NCI-H2227 treated with DMSO at 0.1 percent for 48 hours (cell line): ENCODE results near the gene RNF225.
"Not testable (repeated sequence)": the region's sequence is repeated elsewhere in the genome, so short reads cannot be mapped to it uniquely, and the experiment has no call there.

Source experiments
- DNase-seq: peaks from one replicate; lab custom pipeline; 2025; lab: John Stamatoyannopoulos, UW

RNF225 gene

DNA sequence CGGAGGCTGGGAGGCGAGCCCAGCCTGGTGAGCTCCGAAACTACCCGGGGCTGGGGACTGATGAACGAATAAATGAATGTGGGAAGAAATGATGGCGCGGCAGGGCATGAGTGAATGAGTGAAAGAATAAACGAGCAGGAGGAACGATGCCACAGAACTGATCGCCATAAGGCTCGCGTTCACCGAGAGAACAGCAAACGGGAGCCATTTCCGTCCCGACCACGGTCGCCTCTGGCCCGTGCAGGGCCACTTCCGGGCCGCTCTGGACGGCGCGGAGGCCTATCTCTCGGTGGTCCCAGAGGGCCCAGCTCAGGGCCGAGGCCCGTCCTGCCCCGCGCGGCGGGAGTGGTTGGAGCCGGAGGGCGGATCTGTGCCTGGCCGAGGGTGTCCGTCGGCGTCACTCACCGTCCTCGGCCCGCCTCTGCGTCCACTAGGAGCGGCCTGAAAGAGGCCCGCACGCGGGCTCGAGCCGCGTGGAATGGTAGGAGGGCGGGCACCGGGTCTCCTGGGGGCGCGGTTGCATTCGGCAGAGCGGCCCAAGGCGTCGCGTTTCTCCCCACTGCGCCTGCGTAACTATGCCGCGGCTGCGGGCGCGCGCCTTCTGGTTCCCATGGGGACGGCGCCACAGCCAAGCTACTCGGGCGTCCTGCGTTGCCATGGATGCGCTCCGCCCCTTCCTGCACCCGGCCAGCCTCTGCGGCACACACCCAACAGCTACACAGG, 33.0 kb upstream of the RNF225 start, which contains the start of gene ZNF497:
Gene ZNF497 (minus strand): TSS at position 480 of the 723 bp plus-strand sequence. CDS start 5,116 bp downstream, outside the sequence.
- DNase-seq: peak; percentile 100

DNA sequence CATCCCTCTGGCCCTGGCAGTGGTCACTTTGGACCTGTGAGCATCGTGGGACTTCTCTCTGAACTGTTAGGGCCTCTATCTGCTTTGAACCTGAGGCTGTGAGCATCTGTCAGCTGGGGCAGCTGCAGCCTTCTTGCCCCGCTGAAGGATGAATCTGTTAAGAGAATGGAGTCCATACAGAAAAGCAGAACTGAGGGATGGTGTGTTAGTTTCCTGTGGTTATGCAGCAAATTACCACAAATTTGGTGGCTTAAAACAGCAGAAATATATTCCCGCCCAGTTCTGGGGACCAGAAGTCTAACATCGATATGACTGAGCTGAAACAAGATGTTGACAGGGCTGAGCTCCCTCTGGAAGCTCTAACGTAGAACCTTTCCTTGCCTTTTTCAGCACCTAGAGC, 31.3 kb upstream of the RNF225 start:
- DNase-seq: no peak

DNA sequence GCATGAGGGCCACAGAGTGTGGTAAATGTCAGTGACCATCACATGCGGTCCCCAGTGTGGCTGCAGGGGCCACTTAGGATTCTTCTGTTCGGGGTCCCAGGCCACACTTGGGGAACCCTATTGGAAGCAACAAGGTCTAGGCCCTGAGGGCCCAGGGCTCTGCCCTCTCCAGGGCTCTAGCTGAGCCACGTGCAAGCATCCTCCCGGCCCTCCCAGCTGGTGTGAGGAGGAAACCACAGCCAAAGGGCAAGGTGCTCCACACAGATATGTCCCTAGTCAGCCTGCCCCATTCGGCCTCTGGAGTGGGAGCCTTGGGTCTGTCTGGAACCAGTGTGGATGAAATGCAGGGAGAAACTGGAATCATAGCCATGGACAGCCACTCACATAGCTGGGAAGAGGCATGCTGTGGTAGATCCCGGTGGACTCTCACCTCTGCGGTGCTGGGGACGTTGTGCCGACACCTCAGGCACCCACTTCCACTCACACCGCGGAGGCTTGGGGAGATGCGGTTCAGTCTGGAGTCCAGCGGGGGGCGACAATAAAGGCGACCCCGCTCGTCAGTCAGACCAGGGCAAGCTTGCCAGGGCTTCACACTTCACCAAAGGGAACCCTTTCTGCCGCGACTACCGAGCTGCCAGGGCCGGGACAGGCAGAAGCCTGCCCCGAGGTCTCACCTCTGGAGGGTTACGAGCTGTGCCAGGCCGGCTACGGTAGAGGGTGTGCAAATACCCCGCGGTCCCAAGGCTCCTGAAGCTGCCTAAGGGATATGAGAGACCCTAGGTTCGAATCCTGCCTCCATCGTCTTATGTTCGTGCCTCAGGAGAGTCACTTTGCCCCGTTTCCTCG, 28.6 kb upstream of the RNF225 start:
- DNase-seq: no peak

DNA sequence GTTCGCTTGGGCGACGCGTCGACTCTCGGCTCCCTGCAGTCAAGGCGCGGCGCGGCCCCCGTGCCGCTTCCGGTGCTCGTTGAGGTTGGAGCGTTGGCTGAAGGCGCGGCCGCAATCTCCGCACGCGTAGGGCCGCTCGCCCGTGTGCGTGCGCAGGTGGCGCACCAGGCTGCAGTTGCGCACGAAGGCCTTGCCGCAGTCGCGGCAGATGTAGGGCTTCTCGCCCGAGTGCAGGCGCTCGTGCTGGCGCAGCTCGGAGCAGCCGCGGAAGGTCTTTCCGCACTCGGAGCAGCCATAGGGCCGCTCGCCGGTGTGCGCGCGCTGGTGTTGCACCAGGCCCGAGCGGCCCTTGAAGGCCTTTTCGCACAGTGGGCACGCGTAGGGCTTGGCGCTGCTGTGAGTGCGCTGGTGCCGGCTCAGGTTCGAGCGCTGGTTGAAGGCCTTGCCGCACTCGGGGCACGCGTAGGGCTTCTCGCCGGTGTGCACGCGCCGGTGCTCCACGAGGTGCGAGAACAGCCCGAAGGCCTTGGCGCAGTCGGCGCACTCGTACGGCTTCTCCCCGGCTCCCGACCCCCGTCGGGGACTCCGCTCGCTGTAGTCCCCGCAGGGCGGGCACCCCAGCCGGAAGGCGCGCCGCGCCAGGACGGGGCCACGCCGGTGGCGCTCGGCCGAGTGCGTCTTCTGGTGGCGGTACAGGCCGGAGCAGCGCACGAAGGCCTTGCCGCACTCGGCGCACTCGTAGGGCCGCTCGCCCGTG, 27.6 kb upstream of the RNF225 start:
- no peak for DNase-seq

DNA sequence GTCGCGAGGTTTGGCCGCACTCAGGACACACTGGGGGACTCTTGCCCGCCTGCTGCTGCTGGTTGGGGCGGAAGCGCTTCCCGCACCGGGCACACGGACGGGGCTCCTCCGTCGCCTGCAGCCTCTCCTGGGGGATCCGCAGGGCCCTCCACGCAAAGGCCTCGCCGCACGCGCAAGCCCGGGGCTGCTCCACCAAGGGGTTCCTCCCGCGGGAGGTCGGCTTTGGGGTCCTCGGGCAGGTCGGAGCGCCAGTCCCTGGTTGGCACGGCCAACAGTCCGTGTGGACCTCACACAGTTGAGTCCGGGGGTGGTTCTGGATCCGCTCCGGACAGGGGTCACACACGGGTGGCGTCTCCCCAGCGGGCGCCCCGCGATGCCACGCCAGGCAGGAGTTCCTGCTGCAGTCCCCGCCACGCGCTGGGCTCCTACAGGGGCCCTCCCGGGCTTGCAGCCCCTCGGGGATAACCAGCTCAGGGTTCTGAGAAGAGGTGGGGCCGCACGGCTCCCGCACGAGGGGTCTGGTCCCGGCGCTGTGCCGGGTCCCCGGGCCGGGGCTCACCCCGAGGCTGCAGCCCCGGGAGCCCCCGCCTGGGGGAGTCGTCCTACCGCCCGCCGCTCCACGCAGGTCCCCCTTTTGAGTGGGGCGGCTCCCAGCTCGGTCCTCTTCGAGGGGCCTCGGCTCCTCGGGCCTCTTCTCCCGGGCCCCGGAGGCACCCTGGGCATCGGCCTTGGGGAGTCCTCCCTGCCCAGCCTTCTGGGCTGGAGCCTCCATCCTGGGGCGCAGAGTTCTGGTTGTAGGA, 26.7 kb upstream of the RNF225 start:
- no peak for DNase-seq

DNA sequence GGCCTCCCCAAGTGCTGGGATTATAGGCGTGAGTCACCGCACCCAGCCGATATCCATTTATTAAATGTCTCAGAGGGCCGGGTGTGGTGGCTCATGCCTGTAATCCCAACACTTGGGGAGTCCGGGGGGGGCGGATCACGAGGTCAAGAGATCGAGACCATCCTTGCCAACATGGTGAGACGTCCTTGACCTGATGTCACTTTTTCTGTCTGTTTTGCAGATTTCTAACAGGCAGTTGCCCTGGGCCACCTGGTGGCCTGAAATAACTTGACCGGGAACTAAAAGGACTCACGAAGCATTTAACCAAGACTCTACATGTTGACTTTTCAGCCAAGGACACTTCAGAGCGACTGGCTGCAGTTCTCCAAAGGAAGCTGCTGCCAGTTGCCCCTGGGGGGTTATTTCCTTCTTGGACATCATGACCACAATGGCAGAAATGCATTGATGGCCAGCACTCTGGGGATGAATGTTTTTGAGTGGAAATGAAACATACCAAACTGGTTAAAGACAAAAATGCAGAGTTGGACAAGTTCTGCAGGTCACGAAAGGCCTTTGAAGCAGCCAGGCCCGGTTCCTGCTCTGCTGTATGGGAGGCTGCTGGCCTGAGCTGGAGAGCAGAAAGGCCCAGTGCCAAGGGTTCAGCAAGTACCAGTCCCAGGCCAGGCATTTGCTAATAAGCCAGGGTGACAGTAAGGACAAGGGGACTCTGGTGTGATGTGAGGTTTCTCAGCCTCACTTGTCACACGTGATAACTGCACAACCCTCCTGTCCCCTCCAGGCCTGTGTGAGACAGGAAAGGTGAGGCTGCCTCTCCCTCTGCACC, 22.9 kb upstream of the RNF225 start:
- DNase-seq: no peak

DNA sequence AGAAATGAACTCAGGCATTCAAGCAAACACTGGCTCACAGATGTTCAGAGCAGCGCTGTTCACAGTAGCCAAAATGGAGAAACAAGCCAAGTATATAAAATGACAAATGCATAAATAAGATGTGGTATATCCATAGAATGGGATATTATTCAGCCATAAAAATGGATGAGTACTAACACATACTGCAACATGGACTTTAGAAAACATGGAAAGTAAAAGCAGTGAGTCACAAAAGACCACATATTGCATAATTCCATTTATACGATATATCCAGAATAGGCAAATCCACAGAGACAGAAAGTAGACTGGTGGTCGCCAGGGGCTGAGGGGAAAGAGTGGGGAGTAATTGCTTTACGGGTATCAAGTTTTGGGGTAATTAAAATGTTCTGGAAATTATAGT, 21.3 kb upstream of the RNF225 start:
- DNase-seq: no peak

DNA sequence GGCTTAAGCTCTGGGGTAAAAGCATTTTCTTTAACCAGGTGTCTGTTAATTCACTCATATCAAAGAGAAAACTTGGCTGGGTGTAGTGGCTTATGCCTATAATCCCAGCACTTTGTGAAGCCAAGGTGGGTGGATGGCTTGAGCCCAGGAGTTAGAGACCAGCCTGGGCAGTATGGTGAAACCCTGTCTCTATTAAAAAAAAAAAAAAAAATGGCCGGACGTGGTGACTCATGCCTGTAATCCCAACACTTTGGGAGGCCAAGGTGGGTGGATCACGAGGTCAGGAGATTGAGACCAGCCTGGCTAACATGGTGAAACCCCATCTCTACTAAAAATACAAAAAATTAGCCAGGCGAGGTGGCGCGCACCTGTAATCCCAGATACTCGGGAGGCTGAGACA, 18.7 kb upstream of the RNF225 start:
- DNase-seq: not testable (repeated sequence)

DNA sequence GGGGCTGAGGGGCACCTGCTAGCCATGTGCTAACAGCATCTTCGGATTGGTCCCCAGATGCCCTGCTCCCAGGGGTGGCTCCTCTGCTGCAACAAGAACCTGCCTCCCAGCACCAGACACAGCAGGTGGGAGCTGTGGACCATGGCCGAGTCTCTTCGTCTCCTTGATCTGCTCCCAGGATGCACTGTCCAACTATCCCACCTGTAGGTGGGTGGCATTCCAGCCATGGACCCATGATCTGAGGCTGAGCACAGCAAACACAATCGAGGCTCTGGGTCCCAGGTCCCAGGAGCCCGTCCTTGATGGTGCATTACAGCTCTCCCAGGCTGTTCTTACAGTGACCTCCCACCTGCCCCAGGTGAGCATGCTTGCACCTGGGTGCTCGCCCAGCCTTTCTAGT, 16.2 kb upstream of the RNF225 start:
- DNase-seq: no peak

DNA sequence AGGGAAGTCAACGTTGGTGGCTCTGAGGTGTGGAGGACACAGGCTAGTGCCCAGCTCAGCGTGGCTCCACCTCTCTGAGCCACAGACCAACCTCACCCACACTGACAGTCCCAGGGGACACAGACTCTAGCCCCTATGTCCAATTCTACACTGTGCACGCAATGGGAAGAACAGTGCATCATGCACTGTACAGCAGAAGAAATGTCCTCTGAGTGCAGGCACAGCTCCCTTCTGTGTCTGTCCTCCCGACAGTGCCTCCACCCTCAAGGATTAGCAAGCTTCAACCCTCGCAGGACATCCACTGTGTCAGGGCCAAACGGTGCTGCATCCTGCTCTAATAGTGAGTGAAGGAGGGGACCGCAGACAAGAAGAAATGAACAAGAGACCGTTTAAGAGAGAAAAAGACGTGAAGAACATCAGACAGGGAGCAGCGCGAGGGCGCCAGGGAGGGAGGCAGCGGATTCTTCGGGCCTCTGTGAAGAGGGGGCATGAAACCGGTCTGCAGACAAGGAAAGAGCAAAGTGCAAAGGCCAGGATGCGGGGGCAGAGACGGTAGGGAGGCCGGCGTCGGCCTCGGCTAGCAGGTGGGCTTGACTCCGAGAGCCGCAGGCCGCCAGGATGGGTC, 15.3 kb upstream of the RNF225 start:
- DNase-seq: no peak

DNA sequence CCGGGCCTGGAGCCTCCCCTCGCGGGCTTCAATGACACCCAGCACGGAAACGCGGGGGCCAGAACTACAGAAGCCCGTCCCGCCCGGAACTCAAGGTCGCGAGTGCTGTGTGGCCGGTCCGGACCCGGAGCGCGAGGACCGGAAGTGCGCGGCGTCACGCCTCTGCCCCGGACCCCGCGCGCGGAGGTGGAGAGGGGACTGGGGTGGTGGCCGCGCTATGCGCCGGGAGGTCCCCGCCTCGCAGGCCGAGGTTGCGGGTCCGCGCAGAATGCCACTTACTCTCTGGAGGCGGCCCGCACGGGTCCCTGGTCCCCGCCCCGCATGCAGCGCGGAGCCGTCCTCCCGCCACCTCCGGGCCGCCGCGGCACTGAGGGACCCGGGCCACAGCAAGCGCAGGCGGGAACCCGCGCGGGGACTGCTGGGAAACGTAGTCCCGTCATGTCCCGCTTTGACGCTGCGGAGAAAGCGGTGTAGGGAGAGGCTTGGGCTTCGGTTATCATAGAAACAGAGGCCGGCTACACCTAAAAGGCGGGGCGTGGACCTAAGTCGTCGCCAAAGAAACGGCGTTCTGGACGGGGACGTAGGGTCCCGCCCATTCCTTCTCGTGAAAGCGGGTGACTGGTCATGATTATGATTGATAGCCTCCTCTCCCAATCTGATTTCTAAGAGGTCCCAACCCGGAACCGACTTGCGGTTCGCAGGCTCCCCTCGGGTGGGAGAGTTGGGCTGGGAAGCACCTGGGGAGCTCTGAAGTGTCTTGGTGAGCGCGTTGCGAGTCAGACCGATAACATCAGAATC, 14.6 kb upstream of the RNF225 start, which contains the start of gene ZNF837:
Gene ZNF837 (minus strand): TSS at position 369 of the 798 bp plus-strand sequence. CDS start 11,698 bp downstream, outside the sequence.
- DNase-seq: peak; percentile 100

DNA sequence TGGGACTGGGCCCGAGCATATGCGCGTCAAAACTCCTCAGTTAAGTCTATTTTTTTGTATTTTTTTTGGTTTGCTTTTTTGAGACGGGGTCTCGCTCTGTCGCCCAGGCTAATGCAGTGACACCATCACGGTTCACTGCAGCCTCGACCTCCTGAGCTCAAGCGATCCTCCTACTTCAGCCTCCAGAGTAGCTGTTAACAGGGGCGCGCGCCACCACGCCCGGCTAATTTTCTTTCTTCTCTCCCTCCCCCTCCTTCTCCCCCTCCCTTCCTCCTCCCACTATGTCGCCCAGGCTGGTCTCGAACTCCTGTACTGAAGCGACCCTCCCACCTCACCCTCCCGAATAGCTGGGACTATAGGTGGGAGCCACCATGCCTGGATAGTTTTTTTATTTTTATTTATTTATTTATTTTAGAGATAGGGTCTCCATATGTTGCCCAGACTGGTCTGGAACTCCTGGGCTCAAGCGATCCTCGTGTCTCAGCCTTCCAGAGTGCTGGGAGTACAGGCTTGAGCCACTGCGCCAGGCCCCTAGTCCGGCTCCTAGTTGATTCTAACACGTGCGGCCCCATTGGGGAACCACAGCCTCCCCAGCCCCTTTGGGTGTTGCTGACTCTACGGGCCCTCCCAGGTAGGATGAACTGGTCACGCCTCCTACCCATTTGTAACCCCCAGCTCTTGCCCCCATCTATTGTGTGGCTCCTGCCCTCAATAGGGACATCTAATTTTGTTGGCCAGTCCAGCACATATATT, 13.8 kb upstream of the RNF225 start:
- DNase-seq: no peak

DNA sequence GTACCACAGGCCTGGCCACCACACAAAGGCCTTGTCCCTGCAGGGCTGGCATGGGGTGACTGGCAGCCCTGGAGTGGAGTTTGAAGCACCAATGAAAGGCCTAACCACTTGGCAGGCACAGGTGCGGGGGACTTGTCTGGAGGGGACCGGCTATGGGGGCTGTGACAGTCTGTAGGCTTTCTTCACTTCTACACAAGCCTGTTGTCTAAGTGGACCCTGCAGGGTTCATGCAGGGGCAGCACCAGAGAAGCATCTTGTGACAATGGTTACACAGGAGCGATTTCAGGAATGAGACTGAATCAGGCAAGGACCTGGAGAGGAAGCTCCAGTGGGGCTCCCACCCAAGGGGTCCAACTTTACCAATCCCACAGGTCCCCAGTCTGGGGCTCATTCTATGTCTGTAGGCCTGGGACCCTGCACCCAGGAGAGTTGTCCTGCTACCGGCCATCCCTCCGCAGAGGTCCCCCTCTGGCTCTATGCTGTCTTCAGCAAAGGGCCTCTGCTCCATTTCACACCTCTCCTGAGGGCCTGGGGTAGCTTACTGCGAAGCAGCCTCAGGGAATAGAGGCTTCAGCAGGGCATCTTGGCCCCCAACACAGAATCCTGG, 12.4 kb upstream of the RNF225 start:
- DNase-seq: no peak

DNA sequence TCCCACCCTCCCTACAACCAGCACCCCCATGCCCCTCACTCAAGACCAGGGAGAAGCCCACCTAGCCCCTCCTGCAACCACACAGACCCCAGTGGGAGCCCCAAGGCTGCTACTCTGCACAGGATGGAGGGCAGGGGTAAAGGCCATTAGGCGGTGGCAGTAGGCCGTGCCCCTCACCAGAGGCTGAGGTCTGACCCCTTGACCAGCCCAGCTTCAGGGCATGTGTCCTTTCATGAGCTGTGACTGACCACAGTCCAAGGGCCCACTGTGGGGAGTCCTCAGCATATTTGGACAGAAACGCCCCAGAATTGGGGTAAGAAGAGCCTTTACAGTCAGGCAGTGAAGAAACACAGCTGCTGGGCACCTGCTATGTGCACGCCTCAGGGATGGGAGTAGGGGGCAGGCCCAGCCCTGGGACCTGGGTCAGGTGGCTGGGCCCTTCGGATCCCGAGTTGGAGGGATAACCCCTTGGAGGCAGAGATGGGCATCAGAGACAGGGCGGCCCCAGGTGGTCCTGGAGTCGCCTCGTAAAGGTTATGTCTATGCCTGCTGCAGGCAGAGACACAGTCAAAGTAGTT, 10.1 kb upstream of the RNF225 start:
- DNase-seq: no peak

DNA sequence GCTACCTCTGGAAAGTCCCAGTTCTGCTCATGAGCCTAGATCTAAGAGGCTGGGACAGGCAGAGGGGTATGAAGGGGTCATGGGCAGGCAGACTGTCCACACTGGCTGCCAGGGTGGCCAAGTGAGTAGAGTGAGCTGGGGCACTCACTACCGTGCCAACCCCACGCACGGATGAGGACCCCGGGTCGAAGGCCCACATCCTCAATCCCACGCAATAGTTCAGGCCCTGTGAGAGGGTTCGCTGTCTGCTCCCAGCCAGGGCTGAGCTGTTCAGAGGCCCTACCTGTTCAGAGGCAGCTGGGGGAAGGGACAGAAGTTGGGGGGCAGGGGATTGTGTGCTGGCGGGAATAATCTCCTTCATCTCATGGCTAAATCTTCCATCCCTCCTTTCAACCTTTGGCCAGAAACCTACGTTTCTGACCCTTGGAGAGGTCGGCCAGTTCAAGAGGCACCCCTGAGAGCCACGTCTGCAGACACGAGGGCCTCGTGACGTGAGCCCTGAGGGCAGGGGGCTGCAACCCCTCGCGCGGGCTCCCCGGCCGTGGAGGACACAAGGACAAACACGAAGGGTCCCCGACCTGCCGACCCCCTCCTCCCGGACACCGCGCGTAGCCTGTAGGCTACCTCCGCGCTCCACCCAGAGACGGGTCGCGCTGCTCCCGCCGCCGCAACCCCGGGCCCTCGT, 9.4 kb upstream of the RNF225 start:
- no peak for DNase-seq

DNA sequence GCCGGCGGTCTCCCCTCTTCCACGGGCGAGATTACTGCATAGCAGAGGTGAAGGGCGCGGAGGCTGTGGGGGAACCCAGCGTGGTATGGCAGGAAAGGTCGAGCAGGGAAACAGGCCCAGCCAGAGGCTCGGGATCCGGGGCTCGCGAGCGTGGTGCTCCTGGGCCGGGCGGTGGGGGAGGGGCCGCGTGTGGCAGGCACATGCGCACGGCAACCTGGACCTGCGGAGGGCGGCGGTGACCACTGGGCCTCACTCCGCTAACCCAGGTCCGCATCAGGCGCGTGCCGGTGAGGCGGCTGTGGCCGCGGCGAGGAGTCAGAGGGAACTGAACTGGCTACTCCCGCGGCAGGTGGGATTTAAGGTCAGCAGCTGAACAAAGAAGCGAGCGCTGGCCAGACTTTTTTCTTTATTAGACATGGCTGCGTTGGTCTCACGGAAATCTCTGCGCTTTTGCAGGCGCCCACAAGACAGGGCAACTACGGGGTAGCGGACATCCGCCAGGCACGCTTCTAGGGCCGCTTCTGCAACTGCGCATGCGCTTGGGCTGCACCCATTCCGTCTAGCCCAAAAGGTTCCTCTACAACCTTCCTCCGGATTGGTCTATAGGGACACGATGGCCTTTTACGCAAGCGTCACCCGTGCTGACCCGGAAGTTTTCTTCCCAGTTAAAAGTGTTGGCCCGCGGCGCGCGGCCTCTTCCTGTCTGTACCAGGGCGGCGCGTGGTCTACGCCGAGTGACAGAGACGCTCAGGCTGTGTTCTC, 8.7 kb upstream of the RNF225 start, which contains the start of gene RPS5:
Gene RPS5 (plus strand): TSS at position 694 of the 762 bp plus-strand sequence. CDS start 869 bp downstream, outside the sequence.
- peak; percentile 100 for DNase-seq
